ENCODE results near the gene ERFL.
"Not testable (repeated sequence)": the region's sequence is repeated elsewhere in the genome, so short reads cannot be mapped to it uniquely, and the experiment has no call there.

GRCh38 chr19:41939209-41939608 lies 11.0 kb upstream of the ERFL start:
- not testable (repeated sequence) for TF ChIP-seq YY1 (IDR thresholded peaks at IDR 0.05; ENCODE audit: insufficient read depth, insufficient read length); SUZ12 (IDR thresholded peaks at IDR 0.05; ENCODE audit: extremely low read depth, insufficient read depth, insufficient read length); ZNF274 (IDR thresholded peaks at IDR 0.05; ENCODE audit: low read depth, low read length)

Data from NT2/D1 (cell line).